ENCODE results near the gene CCDC43. TPM values are rescaled to one million over a fixed set of nuclear protein-coding genes. Genes with fewer than 3 reads are reported as not detected.

The CCDC43 gene
- total RNA-seq, 1 experiment from 2014 or later: 34.3 TPM

DNA sequence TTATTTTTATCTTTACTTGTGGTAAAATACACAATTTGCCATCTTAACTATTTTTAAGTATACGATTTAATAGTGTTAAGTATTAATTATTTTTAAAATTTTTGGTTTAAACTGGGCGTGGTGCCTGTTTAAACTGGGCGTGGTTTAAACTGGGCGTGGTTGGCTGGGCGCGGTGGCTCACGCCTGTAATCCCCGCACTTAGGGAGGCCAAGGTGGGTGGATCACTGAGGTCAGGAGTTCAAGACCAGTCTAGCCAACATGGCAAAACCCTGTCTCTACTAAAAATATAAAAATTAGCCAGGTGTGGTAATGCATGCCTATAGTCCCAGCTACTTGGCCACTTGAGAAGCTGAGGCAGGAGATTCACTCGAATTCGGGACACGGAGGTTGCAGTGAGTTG, 4.0 kb upstream of the CCDC43 start:
- Histone ChIP-seq H3K23ac (ENCODE audit: insufficient read length, low read depth, low read length) (no peak overlapping the region), H3K56ac (ENCODE audit: insufficient read length, low read depth, low read length) (no peak overlapping the region), H3K9ac (ENCODE audit: extremely low read depth, insufficient read length, low read length) (no peak overlapping the region), H2BK20ac (ENCODE audit: low read depth, low read length, poor library complexity, severe bottlenecking) (no peak overlapping the region), H3K9me3 (ENCODE audit: control insufficient read depth, low read depth, low read length) (no peaks in the 10 kb centered on the region), H2BK15ac (ENCODE audit: low read depth, low read length) (no peak overlapping the region), H3T11ph (ENCODE audit: low read length) (no peak overlapping the region), H3K23me2 (ENCODE audit: insufficient read length, low read depth, low read length, poor library complexity, severe bottlenecking) (peaks cover 9% of the 10 kb centered on the region), H2BK12ac (ENCODE audit: insufficient read length, low read depth, low read length) (no peak overlapping the region), H2AK5ac (ENCODE audit: insufficient read length, low read length) (no peak overlapping the region), H4K8ac (replicated peaks; ENCODE audit: insufficient read length, low read depth, low read length) (no peak overlapping the region), H4K20me1 (ENCODE audit: control insufficient read depth, insufficient read depth, insufficient read length) (no peaks in the 10 kb centered on the region), H2BK5ac (ENCODE audit: insufficient read length, low read length) (no peak overlapping the region), H3K14ac (ENCODE audit: insufficient read depth, low read length) (no peak overlapping the region), H4K91ac (ENCODE audit: insufficient read length, low read depth, low read length) (no peak overlapping the region), H3K18ac (ENCODE audit: insufficient read length, low read depth, low read length) (no peak overlapping the region), H2BK120ac (ENCODE audit: low read depth, low read length, poor library complexity, severe bottlenecking) (no peak overlapping the region), H3K4ac (ENCODE audit: low read depth, low read length) (no peak overlapping the region), H3K27me3 (ENCODE audit: insufficient read depth, low read length) (no peaks in the 10 kb centered on the region), H3K79me2 (ENCODE audit: insufficient read depth, low read length) (peaks cover 4% of the 10 kb centered on the region; the same call in 1 of the 2 replicates), H3K4me2 (ENCODE audit: insufficient read depth, insufficient read length, low read length) (no peak overlapping the region), H3K79me1 (ENCODE audit: insufficient read depth, low read depth, low read length, poor library complexity, severe bottlenecking) (peaks cover 2% of the 10 kb centered on the region), H3K4me1 (ENCODE audit: insufficient read depth, low read length) (no peaks in the 10 kb centered on the region), H2AFZ (ENCODE audit: low read length) (no peak overlapping the region), H4K5ac (ENCODE audit: insufficient read length, low read depth, low read length) (no peak overlapping the region), H3K27ac (ENCODE audit: insufficient read length, low read depth, low read length) (no peak overlapping the region)
- Mint-ChIP-seq H3K4me3 (no peak overlapping the region), H3K27ac (no peak overlapping the region), H3K27me3 (ENCODE audit: low read depth) (no peaks in the 10 kb centered on the region; the same call in 1 of the 2 replicates), H3K36me3 (ENCODE audit: insufficient read depth in 1 of 3, low read depth in 3 of 3) (peaks cover 0 to 2% (median 0%) of the 10 kb centered on the region in 3 experiments; a peak in 2 of 7 replicates), H3K9me3 (no peaks in the 10 kb centered on the region), H3K4me1 (peaks cover 12 to 13% of the 10 kb centered on the region in 2 experiments)
- TF ChIP-seq, protein P1, sequence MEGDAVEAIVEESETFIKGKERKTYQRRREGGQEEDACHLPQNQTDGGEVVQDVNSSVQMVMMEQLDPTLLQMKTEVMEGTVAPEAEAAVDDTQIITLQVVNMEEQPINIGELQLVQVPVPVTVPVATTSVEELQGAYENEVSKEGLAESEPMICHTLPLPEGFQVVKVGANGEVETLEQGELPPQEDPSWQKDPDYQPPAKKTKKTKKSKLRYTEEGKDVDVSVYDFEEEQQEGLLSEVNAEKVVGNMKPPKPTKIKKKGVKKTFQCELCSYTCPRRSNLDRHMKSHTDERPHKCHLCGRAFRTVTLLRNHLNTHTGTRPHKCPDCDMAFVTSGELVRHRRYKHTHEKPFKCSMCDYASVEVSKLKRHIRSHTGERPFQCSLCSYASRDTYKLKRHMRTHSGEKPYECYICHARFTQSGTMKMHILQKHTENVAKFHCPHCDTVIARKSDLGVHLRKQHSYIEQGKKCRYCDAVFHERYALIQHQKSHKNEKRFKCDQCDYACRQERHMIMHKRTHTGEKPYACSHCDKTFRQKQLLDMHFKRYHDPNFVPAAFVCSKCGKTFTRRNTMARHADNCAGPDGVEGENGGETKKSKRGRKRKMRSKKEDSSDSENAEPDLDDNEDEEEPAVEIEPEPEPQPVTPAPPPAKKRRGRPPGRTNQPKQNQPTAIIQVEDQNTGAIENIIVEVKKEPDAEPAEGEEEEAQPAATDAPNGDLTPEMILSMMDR (conservative IDR thresholded peaks at IDR 0.05): no peak
- no peak for DNase-seq
- WGBS (ENCODE audit: extremely low coverage, insufficient read length, low lambda C conversion rate): 100% methylated on average over 1 of the region's 11 CpGs

Data from H9 (cell line).